ENCODE data around the gene TMEM40. TPM values are rescaled to one million over a fixed set of nuclear protein-coding genes. Genes with fewer than 3 reads are reported as not detected.
"Not testable (repeated sequence)": the region's sequence is repeated elsewhere in the genome, so short reads cannot be mapped to it uniquely, and the experiment has no call there.

Gene TMEM40
- total RNA-seq, 4 donors from 2014 or later, result not detected

DNA sequence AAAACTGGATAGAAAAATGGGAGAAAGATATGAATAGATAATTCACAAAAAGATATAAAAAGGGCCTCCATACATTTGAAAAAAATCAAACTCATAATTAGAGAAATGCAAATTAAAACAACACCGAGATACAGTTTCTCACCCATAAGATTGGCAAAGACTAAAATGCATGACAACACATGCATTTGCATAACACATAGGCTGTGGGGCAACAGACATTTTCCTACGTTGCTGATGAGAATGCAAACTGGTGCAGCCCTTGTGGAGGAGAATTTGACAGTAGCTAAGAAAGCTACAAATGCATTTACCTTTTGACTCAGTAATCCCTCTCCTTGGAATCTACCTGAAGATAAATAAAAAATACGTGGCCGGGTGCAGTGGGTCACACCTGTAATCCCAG lies 26.0 kb upstream of the TMEM40 start:
- DNase-seq (ENCODE audit: low spot score) (no peak), ATAC-seq (ENCODE audit: low FRiP score) (no peak)
- TF ChIP-seq, protein P1, sequence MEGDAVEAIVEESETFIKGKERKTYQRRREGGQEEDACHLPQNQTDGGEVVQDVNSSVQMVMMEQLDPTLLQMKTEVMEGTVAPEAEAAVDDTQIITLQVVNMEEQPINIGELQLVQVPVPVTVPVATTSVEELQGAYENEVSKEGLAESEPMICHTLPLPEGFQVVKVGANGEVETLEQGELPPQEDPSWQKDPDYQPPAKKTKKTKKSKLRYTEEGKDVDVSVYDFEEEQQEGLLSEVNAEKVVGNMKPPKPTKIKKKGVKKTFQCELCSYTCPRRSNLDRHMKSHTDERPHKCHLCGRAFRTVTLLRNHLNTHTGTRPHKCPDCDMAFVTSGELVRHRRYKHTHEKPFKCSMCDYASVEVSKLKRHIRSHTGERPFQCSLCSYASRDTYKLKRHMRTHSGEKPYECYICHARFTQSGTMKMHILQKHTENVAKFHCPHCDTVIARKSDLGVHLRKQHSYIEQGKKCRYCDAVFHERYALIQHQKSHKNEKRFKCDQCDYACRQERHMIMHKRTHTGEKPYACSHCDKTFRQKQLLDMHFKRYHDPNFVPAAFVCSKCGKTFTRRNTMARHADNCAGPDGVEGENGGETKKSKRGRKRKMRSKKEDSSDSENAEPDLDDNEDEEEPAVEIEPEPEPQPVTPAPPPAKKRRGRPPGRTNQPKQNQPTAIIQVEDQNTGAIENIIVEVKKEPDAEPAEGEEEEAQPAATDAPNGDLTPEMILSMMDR (IDR thresholded peaks at IDR 0.05), result no peak

DNA sequence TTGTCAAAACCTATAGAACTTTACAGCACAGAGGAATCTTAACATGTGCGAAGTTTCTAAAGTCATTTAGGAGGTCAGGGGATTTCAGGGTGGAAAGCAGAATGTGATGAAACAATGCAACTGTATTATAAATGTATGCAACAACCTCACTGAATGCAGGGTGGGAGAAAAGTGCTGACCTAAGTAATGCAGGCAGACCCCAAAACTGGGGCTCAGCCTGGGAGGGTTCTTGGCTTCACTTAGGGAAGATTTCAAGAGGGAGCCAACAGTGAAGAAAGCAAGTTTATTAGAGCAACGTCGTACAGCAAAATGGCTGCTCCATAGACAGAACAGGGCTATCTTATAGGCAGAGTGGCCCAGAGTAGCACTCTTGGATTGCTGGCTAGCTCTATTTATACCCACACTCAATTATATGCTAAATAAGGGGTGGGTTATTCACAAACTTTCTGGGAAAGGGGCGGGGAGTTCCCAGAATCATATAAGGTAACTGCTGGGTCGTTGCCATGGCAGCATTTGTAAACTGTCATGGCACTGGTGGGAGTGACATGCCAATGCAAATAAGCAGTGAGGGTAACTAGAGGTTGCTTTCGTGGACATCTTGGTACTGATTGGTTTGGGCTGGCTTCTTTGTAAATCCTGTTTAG lies 23.2 kb upstream of the TMEM40 start:
- TF ChIP-seq, protein P1 (IDR thresholded peaks at IDR 0.05), result no peak
- ATAC-seq (ENCODE audit: low FRiP score) (peak; percentile 86), DNase-seq (ENCODE audit: low spot score) (no peak)

DNA sequence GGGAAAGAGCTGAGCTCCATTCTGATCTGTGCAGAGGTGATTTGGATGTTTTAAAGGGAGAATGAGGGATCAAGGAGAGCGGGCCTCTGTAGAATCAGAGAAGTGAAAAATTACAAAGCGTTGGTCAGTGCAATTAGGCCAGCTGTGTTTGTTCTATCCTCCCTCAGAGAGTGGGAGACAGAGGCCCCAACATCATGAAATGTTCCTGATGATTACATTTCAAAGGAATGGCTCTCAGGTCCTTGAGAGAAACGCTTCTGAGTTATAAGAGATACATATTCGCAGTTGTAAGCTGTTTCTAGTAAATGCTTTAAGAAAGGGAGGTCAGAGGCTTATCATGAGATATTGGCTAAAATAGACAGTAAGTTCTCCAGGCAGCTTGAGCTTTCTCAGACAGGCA lies 21.7 kb upstream of the TMEM40 start:
- TF ChIP-seq, protein P1 (IDR thresholded peaks at IDR 0.05), result no peak
- no peak for DNase-seq (ENCODE audit: low spot score)
- peak; percentile 69 for ATAC-seq (ENCODE audit: low FRiP score)

DNA sequence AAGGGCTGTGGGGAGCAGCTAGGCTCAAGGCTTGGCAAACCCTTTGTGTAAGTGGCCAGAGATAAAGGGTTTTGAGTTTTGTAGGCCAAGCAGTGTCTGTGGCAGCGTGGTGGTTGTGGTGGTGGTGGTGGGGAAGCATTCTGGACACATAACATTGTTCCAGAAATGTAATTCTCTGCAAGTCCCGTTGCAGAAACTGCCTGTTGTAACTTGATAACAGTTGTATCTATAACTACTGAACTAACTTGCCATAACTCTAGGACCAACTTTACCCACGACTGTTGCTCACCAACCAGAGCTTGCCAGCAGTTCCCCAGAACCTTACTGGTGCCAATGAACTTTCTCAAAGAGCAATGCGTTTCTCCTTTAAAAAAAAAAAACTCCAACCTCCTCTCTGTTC lies 18.1 kb upstream of the TMEM40 start:
- DNase-seq (ENCODE audit: low spot score) (no peak), ATAC-seq (ENCODE audit: low FRiP score) (no peak)
- TF ChIP-seq, protein P1 (IDR thresholded peaks at IDR 0.05), result no peak

DNA sequence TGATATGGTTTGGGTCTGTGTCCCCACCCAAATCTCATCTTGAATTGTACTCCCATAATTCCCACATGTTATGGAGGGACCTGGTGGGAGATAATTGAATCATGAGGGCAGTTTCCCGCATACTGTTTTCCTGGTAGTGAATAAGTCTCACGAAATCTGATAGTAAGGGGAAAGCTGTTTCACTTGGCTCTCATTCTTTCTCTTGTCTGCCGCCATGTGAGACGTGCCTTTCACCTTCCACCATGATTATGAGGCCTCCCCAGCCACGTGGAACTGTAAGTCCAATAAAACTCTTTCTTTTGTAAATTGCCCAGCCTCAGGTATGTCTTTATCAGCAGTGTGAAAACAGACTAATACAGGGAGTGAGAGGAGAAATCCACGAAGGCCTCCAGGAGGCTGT lies 16.9 kb upstream of the TMEM40 start:
- not testable (repeated sequence) for DNase-seq (ENCODE audit: low spot score); ATAC-seq (ENCODE audit: low FRiP score)

DNA sequence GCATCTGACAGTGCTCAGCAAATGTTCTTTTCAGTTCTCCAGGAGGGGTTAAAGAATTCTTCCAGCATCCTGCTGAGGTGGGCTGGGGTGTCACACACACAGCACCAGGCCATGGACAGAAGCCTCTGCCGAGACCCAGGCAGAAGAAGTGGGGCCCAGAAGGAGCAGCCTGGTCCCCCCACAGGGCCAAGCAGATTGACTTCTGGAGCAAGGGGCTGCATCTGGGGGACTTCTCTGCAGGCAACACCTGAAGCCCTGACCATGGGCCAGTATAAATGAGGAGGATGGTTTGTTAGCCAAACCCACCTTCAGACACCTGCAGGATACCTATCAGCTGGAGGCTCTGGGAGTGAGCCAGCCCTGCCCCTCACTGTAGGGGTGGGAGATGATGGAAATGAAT lies 16.2 kb upstream of the TMEM40 start:
- TF ChIP-seq, protein P1 (IDR thresholded peaks at IDR 0.05), result no peak
- ATAC-seq (ENCODE audit: low FRiP score) (no peak), DNase-seq (ENCODE audit: low spot score) (no peak)

DNA sequence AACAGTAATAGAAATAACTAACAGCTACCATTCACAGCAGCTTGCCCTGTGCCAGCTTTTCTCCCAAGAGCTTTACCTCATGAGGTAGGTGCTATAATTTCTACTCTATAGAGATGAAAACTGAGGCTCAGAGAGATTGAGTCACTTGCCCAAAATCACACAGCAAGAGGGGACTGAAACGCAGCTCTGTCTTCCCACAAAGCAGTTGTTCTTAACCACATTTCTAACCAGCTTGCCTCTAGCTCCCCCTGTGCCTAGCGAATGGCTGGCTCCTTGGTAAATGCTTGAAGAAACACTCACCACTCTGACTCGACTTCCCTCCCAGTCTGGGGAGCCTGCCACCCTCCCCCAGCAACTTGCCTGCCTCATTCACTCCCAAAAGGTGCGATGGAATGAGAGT lies 15.6 kb upstream of the TMEM40 start:
- ATAC-seq (ENCODE audit: low FRiP score) (no peak), DNase-seq (ENCODE audit: low spot score) (no peak)
- TF ChIP-seq, protein P1 (IDR thresholded peaks at IDR 0.05), result no peak
